ENCODE results near the gene SMAD3. TPM values are rescaled to one million over a fixed set of nuclear protein-coding genes. Genes with fewer than 3 reads are reported as not detected.

Gene SMAD3
- total RNA-seq, 1 experiment from 2014 or later = 99.5 TPM

DNA sequence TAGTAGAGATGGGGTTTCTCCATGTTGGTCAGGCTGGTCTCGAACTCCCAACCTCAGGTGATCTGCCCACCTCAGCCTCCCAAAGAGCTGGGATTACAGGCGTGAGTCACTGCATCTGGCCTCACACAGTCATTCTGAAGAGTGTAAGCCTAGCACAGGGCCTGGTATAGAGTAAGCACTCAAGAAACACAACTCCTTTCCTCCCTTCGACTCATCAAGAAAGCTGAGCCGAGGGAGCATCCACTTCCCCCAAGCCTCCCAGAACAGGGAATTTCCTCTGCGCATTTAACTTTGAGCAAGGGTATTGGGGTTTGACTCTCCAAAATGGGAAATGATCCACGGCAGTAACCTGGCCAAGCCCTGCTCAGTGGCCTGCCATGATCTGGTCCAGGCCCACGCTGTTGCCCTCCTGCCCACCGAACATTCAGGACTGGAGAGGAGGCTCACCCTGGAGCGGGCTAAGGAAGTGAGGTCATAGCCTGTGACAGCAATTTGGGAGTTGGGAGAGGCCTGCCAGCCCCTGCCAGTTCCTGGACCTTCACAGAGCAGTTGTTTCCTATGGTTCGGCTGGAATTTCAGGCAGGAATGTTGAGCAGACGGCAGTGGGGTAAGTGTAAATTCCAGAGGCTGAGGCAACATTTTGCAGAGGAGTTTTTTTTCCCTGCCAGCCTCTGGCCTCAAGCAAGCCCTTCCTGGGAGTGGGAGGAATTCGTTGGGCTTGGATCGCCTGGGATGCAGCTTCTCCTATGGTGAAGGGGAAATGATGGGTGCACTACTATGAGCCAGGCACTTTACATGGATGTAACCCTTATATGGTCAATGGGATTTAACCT, 21.2 kb upstream of the SMAD3 start:
- Histone ChIP-seq H3K4me1 (replicated peaks; ENCODE audit: insufficient read depth) (peaks cover 18% of the 10 kb centered on the region), H3F3A (ENCODE audit: insufficient read depth, low read depth) (peaks cover 52% of the 10 kb centered on the region), H3K36me3 (ENCODE audit: low read depth) (no peaks in the 10 kb centered on the region), H3K4me2 (peak overlapping the region; percentile 56), H3K27ac (no peak overlapping the region), H3K4me3 (no peak overlapping the region), H4K20me1 (ENCODE audit: insufficient read depth) (no peaks in the 10 kb centered on the region), H3K79me2 (ENCODE audit: low read depth) (no peaks in the 10 kb centered on the region), H3K9me3 (ENCODE audit: insufficient read depth, low read depth) (no peaks in the 10 kb centered on the region), H3K27me3 (ENCODE audit: insufficient read depth, low read depth) (no peaks in the 10 kb centered on the region), H3K9me2 (ENCODE audit: insufficient read depth) (no peaks in the 10 kb centered on the region), H2AFZ (no peak overlapping the region)
- BruUV-seq (replicated peaks) = no TSS peak
- peak; percentile 69 to 82 for DNase-seq
- ChIA-PET POLR2A (ENCODE audit: unreplicated experiment) (interaction anchor here (0.6 kb wide), 3 partner anchors 22 to 63 kb away, joined by 3 read pairs; no protein-coding TSS in a partner anchor), CTCF (interaction anchor here (0.6 to 1.2 kb wide), 3 partner anchors 25 to 141 kb away, joined by 3 to 5 read pairs (median 4); no protein-coding TSS in a partner anchor)
- TF ChIP-seq CTCF (conservative IDR thresholded peaks at IDR 0.05) = no peak
- no peak for TF ChIP-seq EZH2 (IDR thresholded peaks at IDR 0.05; ENCODE audit: low read depth)
- intact Hi-C loops (cut with micrococcal nuclease; ENCODE audit: unreplicated experiment) = loop anchor here (1.0 to 10.0 kb wide), 3 partner anchors 32 to 791 kb away; no protein-coding TSS in a partner anchor

DNA sequence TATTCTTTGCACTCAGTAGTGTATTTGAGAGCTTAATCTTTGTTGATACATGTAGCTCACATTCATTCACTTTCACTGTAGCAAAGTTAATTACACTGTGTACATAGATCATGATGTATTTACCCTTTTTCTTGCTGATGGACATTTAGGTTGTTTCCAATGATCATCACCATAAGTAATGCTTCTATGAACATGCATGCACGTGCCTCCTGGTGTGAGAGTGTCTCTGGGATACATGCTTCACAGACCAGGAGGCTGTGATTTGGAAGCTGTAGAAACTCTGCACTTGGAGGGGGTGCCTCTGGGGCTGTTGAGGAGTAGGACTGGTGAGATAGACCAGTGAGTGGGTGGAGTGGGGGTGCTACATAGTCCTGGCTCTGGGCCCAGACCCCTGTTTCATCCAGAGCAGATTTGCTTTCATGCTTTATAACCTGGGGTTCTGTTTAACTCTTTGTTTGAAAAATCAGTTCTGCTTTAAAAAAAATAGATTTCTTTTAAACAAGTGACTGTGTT, 18.2 kb upstream of the SMAD3 start:
- Histone ChIP-seq H3K4me1 (replicated peaks; ENCODE audit: insufficient read depth) (peaks cover 44% of the 10 kb centered on the region), H3K36me3 (ENCODE audit: low read depth) (no peaks in the 10 kb centered on the region), H3K4me3 (no peak overlapping the region), H4K20me1 (ENCODE audit: insufficient read depth) (no peaks in the 10 kb centered on the region), H3K4me2 (no peak overlapping the region), H3K27ac (no peak overlapping the region), H2AFZ (no peak overlapping the region), H3K79me2 (ENCODE audit: low read depth) (no peaks in the 10 kb centered on the region), H3K27me3 (ENCODE audit: insufficient read depth, low read depth) (no peaks in the 10 kb centered on the region), H3K9me2 (ENCODE audit: insufficient read depth) (no peaks in the 10 kb centered on the region), H3K9me3 (ENCODE audit: insufficient read depth, low read depth) (no peaks in the 10 kb centered on the region), H3F3A (ENCODE audit: insufficient read depth, low read depth) (peaks cover 66% of the 10 kb centered on the region)
- intact Hi-C loops (cut with micrococcal nuclease; ENCODE audit: unreplicated experiment) = loop anchor here (10.0 kb wide), 2 partner anchors 162 to 788 kb away; no protein-coding TSS in a partner anchor
- DNase-seq = no peak
- POLR2A ChIA-PET (ENCODE audit: unreplicated experiment) = no interaction called here
- CTCF ChIA-PET = interaction anchor here (0.6 kb wide), 1 partner anchor 167 kb away, joined by 5 read pairs; no protein-coding TSS in a partner anchor
- no TSS peak for BruUV-seq (replicated peaks)
- TF ChIP-seq CTCF (conservative IDR thresholded peaks at IDR 0.05) (no peak), EZH2 (IDR thresholded peaks at IDR 0.05; ENCODE audit: low read depth) (no peak)

- TSS peak; percentile 92 for BruUV-seq (replicated peaks)
- H3K4me1 ChIP-seq (replicated peaks; ENCODE audit: insufficient read depth) = peaks cover 44% of the 10 kb centered on the region
Measured at GRCh38 chr15:67048281-67049279, 16.8 kb upstream of the SMAD3 start.

More at GRCh38 chr15:67048281-67049279, 16.8 kb upstream of the SMAD3 start:
- Histone ChIP-seq H3K4me2 (peak overlapping the region; percentile 56), H3K27ac (peak overlapping the region; percentile 98), H3K79me2 (ENCODE audit: low read depth) (no peaks in the 10 kb centered on the region), H3K4me3 (no peak overlapping the region), H3F3A (ENCODE audit: insufficient read depth, low read depth) (peaks cover 53% of the 10 kb centered on the region), H3K9me2 (ENCODE audit: insufficient read depth) (no peaks in the 10 kb centered on the region), H4K20me1 (ENCODE audit: insufficient read depth) (no peaks in the 10 kb centered on the region), H3K36me3 (ENCODE audit: low read depth) (no peaks in the 10 kb centered on the region), H3K27me3 (ENCODE audit: insufficient read depth, low read depth) (no peaks in the 10 kb centered on the region), H2AFZ (no peak overlapping the region), H3K9me3 (ENCODE audit: insufficient read depth, low read depth) (no peaks in the 10 kb centered on the region)
- ChIA-PET CTCF (no interaction called here), POLR2A (ENCODE audit: unreplicated experiment) (interaction anchor here (0.6 to 1.0 kb wide), 7 partner anchors 17 to 150 kb away, joined by 3 to 8 read pairs (median 4); partner anchors contain the start of gene SMAD3)
- intact Hi-C loops (cut with micrococcal nuclease; ENCODE audit: unreplicated experiment) = loop anchor here (1.0 to 10.0 kb wide), 10 partner anchors 17 to 786 kb away; partner anchors contain the start of gene SMAD3
- DNase-seq = peak; percentile 73 to 93
- TF ChIP-seq EZH2 (IDR thresholded peaks at IDR 0.05; ENCODE audit: low read depth) (no peak), CTCF (conservative IDR thresholded peaks at IDR 0.05) (no peak)

All from PC-9 (cell line).